Skin epidermis (tissue), 12 donors: ENCODE measurements around the gene STAT1.
A peak's percentile ranks its signal among the peaks of the same experiment; 100 is the strongest.

ENCODE experiments used
- H3K27ac ChIP-seq, 21 experiments: fragments of 200-600 bp; sonication (generic) in 11 of 21; one replicate each; pipeline ENCODE4 v1.5.0; 2020; ENCODE audit warnings: mild to moderate bottlenecking in 3 of 21, inconsistent platforms in 2 of 21, moderate library complexity in 2 of 21
- H3K4me3 ChIP-seq, 7 experiments: fragments of 200-600 bp; sonication (generic) in 2 of 7; one replicate each; pipeline ENCODE4 v1.5.0; 2020; ENCODE audit warnings: inconsistent platforms in 2 of 7, mild to moderate bottlenecking in 2 of 7, moderate library complexity in 1 of 7

The STAT1 gene

DNA sequence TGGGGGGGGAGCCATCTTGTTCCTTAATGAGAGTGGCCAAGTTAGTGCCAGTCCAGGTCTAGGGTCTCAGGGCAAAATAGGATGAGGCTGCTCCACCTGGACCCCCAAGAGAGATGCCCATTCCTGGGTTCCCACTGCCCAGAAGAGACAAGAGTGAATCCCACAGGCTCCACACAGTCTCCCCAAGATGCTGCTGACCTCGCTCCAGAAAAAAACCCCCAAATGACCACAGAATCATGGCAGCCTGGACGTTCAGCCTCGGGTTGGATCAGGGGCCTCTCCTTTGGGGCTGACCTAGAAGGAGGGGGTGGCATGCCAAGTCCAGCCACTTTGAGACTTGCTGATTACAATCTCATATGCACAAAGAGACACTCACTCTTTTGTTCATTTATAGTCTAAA, 25.1 kb downstream of the STAT1 start:
- no peak overlapping the region for H3K27ac ChIP-seq

DNA sequence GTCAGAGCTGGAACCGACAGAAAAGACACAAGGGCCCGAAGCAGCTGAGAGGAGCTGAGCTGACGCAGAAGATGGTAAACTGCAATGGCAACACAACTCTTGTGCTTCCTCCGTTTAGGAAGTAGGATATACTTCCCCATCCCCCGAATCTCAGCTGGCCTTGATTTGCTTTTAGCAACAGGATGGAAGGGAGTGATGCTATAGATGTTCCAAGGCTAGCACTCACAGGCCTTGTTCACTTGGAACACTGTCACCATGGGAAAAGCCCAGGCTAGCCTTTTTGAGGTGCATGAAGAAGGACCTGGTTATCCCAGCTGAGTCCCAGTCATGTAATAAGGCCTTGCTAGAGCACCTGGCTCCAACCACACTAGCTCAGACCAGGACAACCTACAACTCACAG, 26.0 kb downstream of the STAT1 start:
- no peak overlapping the region for H3K4me3 ChIP-seq

More for the DNA sequence above, 25.1 kb downstream of the STAT1 start:
- H3K4me3 ChIP-seq: no peak overlapping the region

GRCh38 chr2:190987116-190987515, 26.9 kb downstream of the STAT1 start:
- Histone ChIP-seq H3K4me3 (no peak overlapping the region), H3K27ac (no peak overlapping the region)

More for the DNA sequence above, 26.0 kb downstream of the STAT1 start:
- no peak overlapping the region for H3K27ac ChIP-seq

GRCh38 chr2:190986221-190986953, 27.6 kb downstream of the STAT1 start:
- H3K27ac ChIP-seq: no peak overlapping the region

DNA sequence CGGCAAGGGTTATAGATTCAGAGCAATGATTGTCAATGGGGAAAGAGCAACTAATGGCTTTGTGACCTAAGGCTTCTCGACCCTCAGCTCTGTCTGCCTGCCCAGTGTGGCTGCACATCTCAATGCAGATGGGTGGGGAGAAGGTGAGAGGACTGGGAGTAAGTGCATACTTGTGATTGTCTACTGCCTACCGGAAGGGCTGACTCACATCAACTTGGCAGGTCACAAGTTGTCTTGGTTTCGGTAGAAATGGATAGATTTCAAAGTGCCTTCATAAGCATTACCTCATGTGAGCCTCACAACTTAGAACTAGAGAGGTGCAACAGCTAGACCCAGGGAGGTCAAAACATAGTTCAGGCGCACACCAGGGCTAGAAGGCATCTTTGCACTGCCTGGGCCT, 29.4 kb downstream of the STAT1 start:
- no peak overlapping the region for H3K4me3 ChIP-seq
- H3K27ac ChIP-seq: no peak overlapping the region

More at GRCh38 chr2:190986221-190986953, 27.6 kb downstream of the STAT1 start:
- H3K4me3 ChIP-seq: no peak overlapping the region

DNA sequence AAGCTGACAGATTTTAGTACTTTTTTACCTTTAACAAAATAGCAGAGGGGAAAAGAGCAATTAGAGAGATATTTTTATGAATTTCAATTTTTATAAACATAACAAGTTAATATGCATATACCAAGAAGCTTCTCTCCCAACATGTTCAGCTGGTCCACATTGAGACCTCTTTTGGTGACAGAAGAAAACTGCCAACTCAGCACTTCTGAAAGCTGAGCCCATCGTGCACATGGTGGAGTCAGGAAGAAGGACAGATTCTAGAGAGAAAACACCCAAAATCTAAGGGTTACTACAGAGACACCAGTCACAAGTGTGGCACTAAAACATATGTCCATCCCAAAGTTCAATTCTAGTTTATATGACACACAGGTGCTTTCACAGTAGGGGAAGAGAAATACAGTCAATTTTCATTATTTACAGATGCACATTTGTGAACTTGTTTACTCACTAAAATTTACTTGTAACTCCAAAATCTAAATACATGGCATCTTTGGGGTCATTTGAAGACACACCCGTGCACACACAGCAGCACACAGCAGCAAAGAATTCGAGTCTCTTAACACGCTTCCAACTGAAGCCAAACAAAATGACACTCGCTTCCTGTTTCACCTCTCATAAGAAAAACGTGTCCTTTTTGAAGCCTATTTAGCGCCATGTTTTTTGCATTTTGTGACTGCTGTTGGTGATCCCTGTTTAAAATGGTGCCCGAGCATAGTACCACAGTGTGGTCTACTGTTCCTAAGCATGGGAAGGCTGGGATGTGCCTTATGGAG, 31.5 kb downstream of the STAT1 start:
- H3K27ac ChIP-seq: no peak overlapping the region
- no peak overlapping the region for H3K4me3 ChIP-seq

DNA sequence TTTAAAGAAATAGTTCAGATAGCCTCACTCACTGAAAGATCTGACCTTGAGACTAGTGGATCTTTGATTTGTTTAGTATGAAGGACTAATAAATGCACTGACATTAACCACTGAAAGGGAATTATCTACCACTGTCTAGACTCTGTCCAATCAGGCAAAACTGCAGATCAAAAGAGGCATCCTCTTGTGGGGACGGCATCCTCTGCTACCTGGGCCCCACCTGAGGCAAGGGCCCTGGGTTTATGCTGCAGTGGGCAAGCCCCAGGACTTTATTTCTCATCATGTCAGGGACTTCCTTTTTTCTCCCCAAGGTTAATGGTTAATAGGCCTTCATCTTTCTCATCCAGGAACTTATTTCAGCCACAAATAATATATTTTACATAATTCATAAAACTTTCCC, 32.2 kb downstream of the STAT1 start:
- peak overlapping the region in 1 of 21 experiments; percentile 8 for H3K27ac ChIP-seq

GRCh38 chr2:190981333-190981732, 32.6 kb downstream of the STAT1 start:
- peak overlapping the region in 3 of 21 experiments; percentile 8 to 28 (median 8) for H3K27ac ChIP-seq

More for the DNA sequence above, 32.2 kb downstream of the STAT1 start:
- no peak overlapping the region for H3K4me3 ChIP-seq

GRCh38 chr2:190980630-190981209, 33.3 kb downstream of the STAT1 start:
- H3K4me3 ChIP-seq: no peak overlapping the region

More at GRCh38 chr2:190981333-190981732, 32.6 kb downstream of the STAT1 start:
- no peak overlapping the region for H3K4me3 ChIP-seq

GRCh38 chr2:190979906-190980629, 33.9 kb downstream of the STAT1 start:
- H3K4me3 ChIP-seq: no peak overlapping the region
- peak overlapping the region in 6 of 21 experiments; percentile 8 to 34 (median 24) for H3K27ac ChIP-seq

More at GRCh38 chr2:190980630-190981209, 33.3 kb downstream of the STAT1 start:
- peak overlapping the region in 6 of 21 experiments; percentile 4 to 34 (median 24) for H3K27ac ChIP-seq

GRCh38 chr2:190978389-190979053, 35.5 kb downstream of the STAT1 start:
- Histone ChIP-seq H3K27ac (no peak overlapping the region), H3K4me3 (no peak overlapping the region)

- Histone ChIP-seq H3K27ac (no peak overlapping the region), H3K4me3 (no peak overlapping the region)
These were observed 36.5 kb downstream of the STAT1 start for GRCh38 chr2:190977505-190977904.

DNA sequence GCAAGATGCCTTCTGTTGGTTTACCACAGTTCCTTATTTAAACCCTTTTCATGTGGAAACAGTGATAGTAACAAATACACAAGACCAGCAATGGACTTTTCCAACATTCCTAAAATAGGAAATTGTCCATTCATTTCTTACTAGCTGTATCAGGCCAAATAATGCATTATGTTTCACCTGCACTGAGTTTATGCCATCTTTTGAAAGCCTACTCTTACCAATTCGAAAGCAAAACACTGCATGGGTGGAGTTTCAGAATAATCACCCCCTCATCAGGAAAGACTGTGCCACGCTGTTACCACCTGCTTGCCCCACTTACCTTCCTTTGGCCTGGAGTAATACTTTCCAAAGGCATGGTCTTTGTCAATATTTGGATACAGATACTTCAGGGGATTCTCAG, 37.5 kb downstream of the STAT1 start:
- H3K27ac ChIP-seq: no peak overlapping the region
- H3K4me3 ChIP-seq: no peak overlapping the region

DNA sequence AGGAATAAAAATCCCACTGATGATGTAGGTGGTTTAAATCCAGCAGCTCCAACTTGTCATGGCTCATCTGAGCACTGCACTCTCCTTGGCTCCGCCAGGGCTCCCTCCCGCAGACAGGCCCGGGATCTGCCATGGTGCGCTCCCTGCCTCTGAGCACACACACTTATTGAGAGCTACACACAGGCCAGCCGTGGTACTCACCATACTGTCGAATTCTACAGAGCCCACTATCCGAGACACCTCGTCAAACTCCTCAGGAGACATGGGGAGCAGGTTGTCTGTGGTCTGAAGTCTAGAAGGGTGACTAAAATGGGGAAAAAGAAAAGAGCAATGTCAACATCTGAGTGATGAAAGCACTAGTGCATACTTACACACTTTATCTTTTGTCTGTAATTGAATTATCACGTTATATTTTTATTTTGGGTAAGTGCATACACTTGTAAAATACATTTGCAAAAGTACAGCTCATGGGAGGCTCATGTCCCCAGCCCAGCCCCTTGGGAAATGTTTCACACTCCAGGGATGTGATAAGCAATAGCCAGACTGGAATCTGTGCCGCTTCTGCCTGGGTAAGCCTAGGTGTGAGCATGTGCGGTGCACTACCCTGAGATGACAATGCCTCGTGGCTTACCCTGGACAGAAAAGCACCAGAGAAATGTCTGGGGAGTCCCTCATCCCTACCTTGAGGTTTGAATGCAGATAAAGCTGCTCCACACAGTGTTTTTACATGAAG, 39.2 kb downstream of the STAT1 start:
- Histone ChIP-seq H3K4me3 (no peak overlapping the region), H3K27ac (peak overlapping the region in 3 of 21 experiments; percentile 8 to 53 (median 36))

DNA sequence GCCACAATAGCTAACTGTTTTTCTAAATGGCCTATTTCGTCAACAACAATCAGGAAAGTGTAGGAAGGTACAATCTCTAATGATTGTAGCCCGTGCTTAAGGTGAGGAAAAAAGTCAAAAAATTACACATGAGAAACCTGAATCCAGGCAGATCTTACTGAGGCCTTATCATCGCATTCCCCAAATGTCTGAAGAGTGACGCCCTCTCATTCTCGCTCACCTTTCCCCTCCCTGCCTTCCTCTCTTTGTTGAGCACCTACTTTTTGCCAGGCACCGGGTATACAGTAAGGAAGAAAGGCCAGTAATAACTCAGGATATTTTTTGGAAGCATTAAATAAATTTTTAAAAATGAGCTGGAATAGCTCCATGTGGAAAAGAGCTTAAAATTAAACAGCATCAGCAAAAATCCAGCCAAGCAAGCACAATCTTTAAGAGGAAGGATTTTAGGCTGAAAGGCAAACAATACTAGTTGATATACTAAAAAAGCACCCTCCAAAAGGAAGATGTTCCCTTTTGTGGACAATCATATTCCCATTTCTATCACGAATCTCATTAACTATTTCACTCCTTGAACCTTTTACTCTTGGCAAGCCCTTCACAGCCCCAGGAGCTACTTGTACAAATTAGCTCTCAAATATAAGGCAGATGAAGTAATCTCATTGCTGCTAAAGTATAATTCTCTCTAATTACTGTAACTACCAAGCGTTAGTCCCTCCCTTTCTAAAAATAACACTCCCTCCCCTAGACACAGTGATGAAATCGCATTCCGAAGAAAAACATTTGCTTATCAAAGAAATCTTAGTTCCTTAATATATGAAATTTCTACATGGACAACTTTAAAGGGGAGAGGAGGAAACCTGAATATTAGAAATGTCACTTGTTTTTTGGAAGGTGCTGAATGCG, 40.0 kb downstream of the STAT1 start:
- peak overlapping the region in 2 of 21 experiments; percentile 8 to 36 for H3K27ac ChIP-seq
- H3K4me3 ChIP-seq: no peak overlapping the region

DNA sequence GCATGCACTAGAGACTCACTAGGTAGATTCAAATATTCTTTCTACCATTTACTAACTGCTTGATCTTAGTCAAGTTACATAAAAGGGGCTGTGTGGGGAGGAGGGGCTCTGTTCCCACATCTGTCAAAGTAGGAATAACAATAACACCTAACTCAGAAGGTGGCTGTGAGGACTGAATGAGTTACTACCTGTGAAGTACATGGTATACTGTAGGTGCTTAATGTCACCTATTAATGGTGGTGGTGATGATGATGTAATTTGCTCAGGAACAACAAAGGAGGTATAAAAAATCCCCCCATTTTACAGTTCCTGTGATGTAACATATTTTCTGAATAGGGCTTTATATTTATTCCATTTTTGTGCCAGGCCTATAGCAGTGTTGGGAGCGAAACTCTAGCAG, 40.7 kb downstream of the STAT1 start:
- H3K27ac ChIP-seq: no peak overlapping the region
- H3K4me3 ChIP-seq: no peak overlapping the region

DNA sequence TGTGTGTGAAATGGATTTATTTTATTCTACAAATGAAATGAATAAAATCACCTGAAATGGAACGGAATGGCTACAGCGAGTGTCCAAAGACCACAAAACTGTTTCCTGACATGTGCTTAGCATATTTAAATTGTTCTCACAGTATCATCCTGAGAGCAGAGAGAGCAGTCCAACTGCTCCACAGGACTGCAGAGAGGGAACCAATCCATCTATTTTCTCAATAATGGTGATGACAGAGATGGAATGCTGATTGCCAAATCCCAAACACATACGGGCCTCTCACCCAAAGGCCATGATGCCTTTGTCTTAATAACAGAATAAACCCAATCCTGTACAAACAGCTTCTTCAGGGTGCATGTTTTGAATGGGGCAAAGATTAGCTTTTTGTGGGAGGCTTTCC, 41.1 kb downstream of the STAT1 start:
- Histone ChIP-seq H3K4me3 (no peak overlapping the region), H3K27ac (no peak overlapping the region)

- H3K27ac ChIP-seq: no peak overlapping the region
- H3K4me3 ChIP-seq: no peak overlapping the region
These were observed 41.8 kb downstream of the STAT1 start for GRCh38 chr2:190972213-190972612.
